Midbrain (tissue), 1 donor: ENCODE results near the gene GHSR.
A peak's percentile ranks its signal among the peaks of the same experiment; 100 is the strongest.

ENCODE experiments used
- DNase-seq: peaks from one replicate; lab custom pipeline; 2025; lab: John Stamatoyannopoulos, UW

The GHSR gene

DNA sequence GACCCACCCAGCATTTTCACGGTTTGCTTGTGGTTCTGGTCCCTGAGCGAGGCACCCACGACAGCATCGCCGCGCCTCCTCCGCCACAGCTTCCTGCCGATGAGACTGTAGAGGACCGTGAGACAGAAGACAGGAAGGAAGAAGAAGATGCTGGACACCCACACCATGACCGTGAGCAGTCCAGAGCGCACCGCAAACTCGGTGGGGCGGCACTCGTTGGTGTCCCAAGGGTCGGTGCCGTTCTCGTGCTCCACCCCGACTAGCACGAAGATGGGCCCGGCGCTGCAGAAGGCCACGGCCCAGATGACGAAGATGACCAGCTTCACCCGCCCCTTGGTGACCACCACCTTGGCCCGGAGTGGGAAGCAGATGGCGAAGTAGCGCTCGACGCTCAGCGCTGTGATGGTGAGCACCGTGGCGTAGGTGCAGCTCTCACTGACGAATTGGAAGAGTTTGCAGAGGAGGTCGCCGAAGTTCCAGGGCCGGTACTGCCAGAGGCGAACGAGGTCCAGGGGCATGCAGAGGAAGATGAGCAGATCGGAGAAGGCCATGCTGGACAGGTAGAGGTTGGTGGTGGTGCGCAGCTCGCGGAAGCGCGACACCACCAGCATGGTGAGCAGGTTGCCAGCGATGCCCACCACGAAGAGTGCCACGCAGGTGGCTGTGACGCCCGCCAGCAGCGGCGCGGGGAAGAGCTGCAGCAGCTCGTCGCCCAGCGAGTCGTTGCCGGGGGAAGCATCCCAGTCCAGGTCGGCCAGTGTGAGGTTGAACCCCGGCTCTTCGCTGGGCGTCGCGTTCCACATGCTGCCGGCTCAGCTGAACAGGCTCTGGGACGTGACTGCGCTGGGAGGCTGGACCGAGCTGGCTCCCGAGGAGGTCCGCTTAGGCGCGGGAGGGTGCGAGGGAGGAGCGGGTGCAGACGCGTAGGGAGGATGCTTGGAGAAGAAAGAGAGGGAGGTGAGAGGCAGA lies at the start of gene GHSR:
TSS of gene GHSR (minus strand) at position 846 of the 969 bp plus-strand sequence. CDS start at position 803, 43 bp downstream.
- DNase-seq, result no peak

DNA sequence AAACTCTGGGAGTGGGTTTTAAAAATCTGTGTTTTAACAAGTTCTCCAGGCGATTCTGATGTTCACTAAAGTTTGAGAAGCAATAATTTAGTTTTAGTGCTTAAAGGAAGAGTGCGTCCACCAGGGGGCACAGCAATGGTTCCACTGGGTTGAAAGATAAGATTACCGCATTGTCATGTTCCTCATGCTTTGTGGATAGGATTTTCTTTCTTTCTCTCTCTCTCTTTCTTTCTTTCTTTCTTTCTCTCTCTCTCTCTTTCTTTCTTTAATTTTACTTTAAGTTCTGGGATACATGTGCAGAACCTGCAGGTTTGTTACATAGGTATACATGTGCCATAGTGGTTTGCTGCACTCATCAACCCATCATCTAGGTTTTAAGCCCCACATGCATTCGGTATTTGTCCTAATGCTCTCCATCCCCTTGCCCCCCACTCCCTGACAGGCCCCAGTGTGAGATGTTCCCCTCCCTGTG lies 42.0 kb upstream of the GHSR start:
- DNase-seq, result peak; percentile 50

- DNase-seq, result no peak
Measured at GRCh38 chr3:172478116-172478515, 29.9 kb upstream of the GHSR start.

GRCh38 chr3:172476347-172476746 lies 28.1 kb upstream of the GHSR start:
- no peak for DNase-seq

DNA sequence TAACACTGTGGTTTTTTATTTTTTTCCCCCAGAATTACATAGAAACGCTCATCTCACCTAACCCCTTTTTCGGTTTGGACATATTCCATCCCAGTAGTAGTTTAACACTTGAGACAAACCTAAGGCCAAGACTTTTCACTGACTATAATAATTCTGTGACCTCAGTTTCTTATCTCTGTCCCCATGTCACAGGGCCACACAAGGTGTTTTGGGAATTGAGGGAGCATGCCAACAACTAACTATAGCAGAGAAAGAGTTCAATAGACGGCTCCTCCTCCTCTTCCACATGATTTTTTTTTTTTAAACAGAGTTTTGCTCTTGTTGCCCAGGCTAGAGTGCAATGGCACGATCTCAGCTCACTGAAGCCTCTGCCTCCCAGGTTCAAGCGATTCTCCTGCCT lies 27.4 kb upstream of the GHSR start:
- no peak for DNase-seq

GRCh38 chr3:172471903-172472302 lies 23.6 kb upstream of the GHSR start:
- DNase-seq, result no peak

GRCh38 chr3:172470588-172470987 lies 22.3 kb upstream of the GHSR start:
- no peak for DNase-seq

DNA sequence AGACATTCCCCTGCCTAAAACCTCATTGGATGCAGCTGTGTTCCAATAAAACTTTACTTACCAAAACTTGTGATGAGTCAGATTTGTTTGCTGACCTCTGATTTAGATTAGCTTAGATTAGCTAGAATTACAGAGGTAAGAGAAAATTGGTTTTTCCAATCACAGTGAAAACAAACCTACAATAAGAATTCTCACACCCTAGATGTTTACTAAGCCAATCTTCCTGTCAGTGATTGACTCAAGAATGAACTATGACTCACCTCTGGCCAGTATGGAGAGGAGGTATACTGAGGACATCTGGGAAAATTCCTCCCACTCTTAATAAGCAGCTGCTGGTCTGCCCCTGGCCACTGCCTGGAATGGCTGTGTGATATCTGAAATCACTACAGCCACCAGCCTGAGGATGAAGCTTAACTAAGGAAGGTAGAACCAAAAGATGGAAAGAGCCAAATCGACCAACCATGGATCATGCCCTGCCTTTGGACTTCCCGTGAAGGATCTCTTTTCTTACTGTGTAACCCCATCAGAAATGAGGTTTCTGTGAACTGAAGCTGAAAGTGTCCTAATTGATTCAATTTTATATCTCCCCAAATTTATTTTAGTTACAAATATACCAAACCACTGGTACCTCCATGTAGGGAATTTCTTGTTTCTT lies 19.0 kb upstream of the GHSR start:
- no peak for DNase-seq

DNA sequence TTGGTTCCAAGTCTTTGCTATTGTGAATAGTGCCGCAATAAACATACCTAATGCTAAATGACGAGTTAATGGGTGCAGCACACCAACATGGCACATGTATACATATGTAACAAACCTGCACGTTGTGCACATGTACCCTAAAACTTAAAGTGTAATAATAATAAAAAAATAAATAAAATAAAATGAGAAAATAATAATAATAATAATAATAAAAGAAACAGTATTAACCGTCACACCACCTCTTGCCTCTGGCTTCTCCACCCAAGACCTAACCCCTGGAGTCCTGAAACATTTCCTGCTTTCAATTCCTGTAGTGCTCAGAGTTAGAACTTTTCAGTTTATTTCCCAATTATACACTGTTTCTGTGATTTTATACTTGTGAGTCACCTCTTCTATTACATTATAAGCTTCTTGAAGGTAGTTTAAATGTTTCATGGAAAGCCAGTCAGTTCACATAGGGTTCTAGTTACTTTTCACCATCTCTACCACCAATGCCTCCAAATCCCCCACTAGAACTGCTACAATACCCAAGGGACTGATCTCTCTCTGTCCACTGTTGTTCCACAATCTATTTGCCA lies 18.4 kb upstream of the GHSR start:
- no peak for DNase-seq

- DNase-seq, result no peak
Measured at GRCh38 chr3:172465281-172465680, 17.0 kb upstream of the GHSR start.

DNA sequence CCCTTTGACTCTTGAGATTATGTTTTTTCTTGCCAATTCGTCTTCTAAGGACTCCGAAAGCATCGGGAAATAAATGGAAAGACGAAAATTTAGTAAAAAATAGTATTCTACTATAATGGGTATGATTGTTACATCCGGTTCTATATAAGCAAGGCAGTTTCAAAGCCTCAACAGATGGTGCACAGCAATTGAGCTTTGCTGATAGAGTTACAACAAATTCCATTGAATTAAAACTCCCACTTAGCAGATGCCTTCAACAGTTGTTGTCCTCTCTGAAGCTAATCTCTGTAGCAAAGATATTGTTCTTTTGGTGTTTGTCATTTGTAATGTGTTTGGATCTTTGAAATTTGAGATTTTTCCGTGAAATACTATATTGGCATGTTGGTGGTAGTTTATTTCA lies 16.1 kb upstream of the GHSR start:
- no peak for DNase-seq

DNA sequence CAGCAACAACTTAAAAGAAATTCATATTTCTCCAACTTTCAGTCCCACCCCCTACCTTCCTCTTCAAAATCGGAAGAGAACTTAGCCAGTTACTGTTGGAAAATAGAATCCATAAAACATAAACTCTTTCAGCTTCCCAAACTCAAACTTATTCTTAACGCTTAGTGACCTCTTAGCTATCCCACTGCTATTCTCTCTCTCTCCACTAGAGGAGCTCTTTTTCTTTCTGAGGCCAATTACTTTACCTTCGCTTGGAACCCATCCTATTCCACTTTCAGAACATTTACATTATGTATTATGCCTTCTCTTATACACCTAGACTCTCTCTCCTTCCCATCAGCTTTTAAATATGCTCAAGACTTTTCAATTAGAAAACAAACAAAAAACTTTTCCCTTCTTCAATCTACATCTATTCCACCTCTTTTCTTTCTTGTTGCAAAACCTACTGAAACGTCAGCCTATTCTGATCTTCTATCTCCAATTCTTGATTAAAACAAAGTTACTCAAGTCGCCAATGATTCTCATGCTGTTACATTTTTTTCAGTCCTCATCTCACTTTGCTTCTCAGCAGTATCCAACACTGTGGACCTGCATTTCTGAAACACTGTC lies 13.4 kb upstream of the GHSR start:
- no peak for DNase-seq

DNA sequence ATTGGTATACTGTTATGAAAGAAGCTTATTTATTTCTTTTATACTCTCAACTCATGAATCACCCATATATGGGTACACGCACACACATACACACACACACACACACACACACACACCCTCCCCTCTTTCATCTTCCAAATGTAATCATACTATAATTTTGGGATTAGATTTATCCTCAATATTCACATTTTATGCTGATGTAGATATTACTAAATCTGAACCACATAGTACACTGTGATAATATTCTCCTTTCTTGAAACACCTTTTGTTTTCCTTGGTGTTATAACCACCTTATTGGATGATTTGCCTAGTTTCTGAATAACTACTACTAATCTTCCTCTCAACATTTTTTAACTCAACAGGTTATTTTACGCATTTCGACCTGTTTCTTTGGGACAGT lies 8.1 kb upstream of the GHSR start:
- DNase-seq, result no peak

- no peak for DNase-seq
Measured at GRCh38 chr3:172454180-172454579, 5.9 kb upstream of the GHSR start.

DNA sequence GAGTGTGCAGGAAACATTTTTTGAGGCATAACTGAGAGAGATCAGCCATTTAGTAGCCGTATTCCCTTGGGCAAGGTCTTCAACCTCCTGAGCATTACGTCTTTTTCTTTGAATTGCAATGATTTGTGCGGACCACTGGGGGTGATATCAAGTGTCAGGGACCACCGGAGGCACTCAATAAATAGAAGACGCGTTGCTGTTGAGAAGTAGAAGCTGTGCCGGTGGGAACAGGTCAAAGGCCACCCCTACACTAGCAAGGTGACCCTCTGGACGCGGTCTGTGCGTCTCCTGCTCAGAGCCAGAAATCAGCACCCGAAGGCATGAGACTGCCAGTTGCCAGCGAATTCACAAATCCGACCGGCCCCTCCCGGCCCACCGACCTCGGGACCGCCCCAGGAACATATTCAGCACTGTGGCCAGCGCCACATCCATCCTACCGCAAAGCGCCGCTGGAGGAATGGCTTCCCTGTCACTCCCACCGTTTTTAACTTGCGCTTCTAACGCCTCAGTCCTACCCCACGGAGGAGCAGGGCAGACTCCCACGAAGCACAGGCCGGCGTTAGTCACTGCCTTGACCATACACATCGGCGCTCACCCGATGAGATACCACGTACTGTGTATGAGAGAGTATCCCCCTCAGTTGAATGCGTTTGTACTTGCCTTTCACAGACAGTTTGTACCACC lies 1.4 kb upstream of the GHSR start:
- DNase-seq, result no peak

- no peak for DNase-seq
Measured at GRCh38 chr3:172448661-172449465, 607 bp upstream of the GHSR start.

- no peak for DNase-seq
Measured at GRCh38 chr3:172446198-172446597, 2.1 kb downstream of the GHSR start.

GRCh38 chr3:172444821-172445220 lies 3.4 kb downstream of the GHSR start:
- no peak for DNase-seq

DNA sequence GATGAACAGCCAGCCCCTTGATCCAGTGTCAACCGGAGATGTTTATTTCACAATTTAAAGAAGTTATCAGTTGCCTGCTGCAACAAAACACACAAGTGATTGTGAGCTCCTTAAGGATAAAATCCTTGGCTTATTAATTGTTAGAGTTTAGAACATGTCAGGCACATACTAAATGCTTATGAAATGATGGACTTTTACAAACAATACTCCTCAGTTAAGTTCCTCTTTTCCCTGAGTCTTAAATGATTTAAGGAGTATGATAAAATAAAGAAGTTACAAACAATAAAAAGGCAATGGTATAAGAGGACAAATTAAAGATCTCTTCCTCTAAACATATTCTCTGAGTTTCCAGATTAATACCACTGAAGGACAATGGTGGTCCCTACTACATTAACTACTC lies 5.7 kb downstream of the GHSR start:
- DNase-seq, result no peak

DNA sequence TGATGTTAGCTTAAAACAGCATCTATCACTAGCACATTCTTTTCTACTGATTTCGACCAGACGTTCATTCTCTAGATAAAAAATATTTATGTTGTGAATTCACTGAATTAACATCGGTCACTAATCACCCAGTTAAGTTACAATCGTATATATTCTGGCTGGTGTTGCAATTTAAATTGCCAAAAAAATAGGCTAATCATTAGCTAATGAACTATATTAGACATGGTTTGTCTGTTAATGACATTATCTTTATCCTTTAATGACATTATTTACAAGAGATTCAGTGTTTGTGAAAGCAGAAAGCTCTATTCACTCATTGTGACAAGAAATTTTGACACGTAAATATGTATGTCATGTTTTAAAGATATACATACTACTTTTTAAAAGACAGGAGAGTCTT lies 6.7 kb downstream of the GHSR start:
- DNase-seq, result no peak

DNA sequence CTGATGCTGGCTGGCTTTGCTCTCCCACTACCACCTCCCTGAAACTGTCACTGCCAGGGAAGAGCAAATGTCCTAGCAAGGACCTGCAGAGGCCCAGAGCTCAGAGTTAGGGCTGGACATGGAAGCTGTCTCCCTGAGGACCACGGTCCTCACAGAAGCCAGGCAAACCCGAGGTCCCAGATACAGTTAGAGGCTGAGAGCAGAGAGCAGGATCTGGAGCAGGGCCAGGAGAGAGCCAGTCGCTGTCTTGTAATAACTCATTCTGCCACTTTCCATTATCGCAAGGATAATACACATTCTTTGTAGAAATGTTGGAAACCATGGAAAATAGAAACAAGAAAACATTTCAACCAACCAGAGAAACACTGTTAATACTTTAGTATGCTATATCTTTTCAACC lies 10.1 kb downstream of the GHSR start:
- no peak for DNase-seq
